GM08714 (cell line): ENCODE measurements around the gene SMAD6.
A peak's percentile ranks its signal among the peaks of the same experiment; 100 is the strongest.
"Not testable (repeated sequence)": the region's sequence is repeated elsewhere in the genome, so short reads cannot be mapped to it uniquely, and the experiment has no call there.

Experiments
- H3K4me3 ChIP-seq: fragments of 200-500 bp; sonication (Bioruptor generic); 2 replicates; pipeline ENCODE4 v1.5.1; 2014; ENCODE audit warnings: mild to moderate bottlenecking, low read length, inconsistent platforms
- ZNF274 ChIP-seq: IDR thresholded peaks from 2 replicates; pipeline ENCODE4 v1.6.1; 2012; ENCODE audit warnings: mild to moderate bottlenecking, low read depth, low read length

SMAD6 gene

DNA sequence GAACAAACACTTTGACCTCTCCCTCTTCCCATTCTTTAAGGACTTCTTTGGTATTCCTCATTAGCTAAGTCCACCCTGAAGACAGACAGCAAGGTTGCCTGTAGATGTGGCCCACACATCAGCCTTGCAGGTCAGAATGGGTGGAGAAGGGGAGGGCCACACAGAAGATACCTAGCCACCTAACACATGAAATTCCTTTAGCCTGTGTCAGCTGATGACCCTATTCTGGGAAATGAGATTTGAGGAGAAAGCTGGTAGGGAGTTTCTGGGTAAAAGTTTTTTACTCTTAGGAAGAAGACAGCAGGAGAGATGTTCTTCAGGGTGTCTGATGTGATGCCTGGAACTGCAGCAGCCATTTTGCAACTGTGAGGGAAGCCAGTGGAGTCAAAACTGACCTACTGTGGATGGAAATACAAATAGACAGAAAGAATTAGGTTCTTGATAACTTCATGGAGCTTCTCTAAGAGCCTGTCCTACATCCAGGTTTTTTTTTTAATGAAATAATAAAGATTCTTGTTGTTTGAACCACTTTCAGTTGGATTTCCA lies 17.8 kb upstream of the SMAD6 start:
- no peak overlapping the region for H3K4me3 ChIP-seq
- TF ChIP-seq ZNF274, result no peak

DNA sequence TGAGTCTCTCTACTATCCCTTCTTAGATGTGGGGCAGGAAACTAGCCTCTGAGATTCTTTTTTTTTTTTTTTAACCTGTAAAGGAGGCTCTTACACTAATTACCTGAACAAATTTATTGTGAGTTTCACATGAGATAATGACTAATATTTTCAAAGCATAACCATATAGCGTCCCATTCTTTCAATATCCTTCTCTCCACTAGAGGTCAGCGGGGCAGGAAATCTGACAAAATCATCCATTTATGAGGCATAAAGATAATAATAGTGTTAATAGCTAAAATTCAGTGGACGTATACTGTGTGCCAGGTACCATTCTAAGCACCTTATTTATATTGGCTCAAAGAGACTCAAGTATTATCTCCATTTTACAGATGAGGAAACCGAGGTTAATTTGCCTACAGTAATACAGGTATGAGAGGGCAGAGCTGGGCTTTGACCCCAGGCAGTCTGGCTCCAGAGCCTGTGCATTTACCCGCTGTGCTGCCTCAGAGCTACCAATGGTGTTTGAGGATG lies 16.3 kb upstream of the SMAD6 start:
- no peak for TF ChIP-seq ZNF274

GRCh38 chr15:66690912-66691311 lies 11.1 kb upstream of the SMAD6 start:
- not testable (repeated sequence) for H3K4me3 ChIP-seq

More for the DNA sequence above, 16.3 kb upstream of the SMAD6 start:
- H3K4me3 ChIP-seq, result no peak overlapping the region

GRCh38 chr15:66691727-66692126 lies 10.3 kb upstream of the SMAD6 start:
- no peak for TF ChIP-seq ZNF274
- no peak overlapping the region for H3K4me3 ChIP-seq

GRCh38 chr15:66692391-66692790 lies 9.6 kb upstream of the SMAD6 start:
- H3K4me3 ChIP-seq, result no peak overlapping the region
- TF ChIP-seq ZNF274, result no peak

DNA sequence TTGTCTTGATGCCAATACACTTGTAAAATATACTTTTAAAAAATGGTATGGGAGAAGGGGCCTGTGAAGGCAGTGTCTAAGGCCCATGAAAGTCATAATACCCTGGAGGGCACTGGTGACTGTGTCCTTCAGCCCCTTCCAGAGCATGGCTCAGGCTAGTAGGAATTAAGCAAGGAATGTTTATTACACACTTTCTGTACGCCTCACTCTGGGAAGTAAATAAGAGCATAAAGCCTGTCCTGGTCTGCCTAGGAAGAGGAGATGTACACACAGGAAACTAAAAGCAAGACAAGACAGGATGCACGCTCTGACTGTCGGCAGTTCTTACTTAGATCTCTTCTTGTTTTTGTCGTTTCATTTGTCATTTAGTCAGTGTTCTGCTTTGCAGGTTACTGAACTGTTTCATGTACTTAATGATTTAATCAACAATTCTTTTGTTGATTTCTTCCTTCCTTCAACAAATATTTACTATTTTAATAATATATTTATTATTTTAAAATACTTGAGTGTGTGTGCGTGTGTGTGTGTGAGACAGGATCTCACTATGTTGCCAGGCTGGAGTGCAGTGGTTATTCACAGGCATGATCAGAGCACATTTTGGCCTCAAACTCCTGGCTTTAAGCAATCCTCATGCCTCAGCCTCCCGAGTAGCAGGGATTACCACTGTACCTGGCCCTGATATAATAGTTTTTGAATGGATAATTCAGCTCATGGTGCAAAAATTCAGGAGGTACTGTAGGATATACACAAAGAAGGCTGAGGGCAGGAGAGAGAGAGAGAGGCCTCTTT lies 9.0 kb upstream of the SMAD6 start:
- TF ChIP-seq ZNF274, result no peak

GRCh38 chr15:66696770-66697169 lies 5.3 kb upstream of the SMAD6 start:
- H3K4me3 ChIP-seq, result no peak overlapping the region
- no peak for TF ChIP-seq ZNF274

More for the DNA sequence above, 9.0 kb upstream of the SMAD6 start:
- H3K4me3 ChIP-seq, result no peak overlapping the region

DNA sequence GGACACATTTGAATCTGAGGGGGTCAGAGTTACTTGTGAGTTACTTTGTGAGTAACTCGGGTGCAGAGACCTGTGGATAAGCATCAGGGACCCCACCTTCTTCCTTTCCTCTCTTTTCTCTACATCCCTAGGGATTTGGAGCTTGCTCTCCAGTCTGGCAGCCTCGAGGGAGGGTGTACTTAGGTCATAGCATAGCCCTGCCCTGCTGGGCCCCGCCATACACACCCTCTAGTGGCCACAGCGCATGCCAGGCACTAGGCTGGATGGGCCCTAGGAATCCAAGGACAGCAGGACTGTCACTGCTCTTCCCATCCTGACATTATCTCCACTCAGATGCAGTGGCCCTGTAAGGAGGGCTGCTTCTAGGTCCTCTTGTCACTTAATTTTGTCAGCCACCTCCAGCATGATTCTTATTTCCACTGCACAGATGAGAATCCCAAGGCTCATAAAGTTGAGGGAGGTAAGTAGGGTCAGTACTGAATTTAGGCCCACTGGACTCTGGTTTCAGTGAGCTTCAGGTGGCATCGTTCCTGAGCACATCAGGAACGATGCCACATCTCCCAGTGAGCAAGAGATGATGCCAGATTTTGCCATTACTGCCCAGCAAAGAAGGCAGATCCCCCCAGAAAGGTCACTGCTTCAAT lies 3.6 kb upstream of the SMAD6 start:
- TF ChIP-seq ZNF274, result no peak
- H3K4me3 ChIP-seq, result no peak overlapping the region

GRCh38 chr15:66698971-66699370 lies 3.1 kb upstream of the SMAD6 start:
- no peak for TF ChIP-seq ZNF274

GRCh38 chr15:66700412-66700801 lies 1.6 kb upstream of the SMAD6 start:
- no peak for TF ChIP-seq ZNF274
- H3K4me3 ChIP-seq, result peak overlapping the region; percentile 73

More at GRCh38 chr15:66698971-66699370, 3.1 kb upstream of the SMAD6 start:
- no peak overlapping the region for H3K4me3 ChIP-seq

DNA sequence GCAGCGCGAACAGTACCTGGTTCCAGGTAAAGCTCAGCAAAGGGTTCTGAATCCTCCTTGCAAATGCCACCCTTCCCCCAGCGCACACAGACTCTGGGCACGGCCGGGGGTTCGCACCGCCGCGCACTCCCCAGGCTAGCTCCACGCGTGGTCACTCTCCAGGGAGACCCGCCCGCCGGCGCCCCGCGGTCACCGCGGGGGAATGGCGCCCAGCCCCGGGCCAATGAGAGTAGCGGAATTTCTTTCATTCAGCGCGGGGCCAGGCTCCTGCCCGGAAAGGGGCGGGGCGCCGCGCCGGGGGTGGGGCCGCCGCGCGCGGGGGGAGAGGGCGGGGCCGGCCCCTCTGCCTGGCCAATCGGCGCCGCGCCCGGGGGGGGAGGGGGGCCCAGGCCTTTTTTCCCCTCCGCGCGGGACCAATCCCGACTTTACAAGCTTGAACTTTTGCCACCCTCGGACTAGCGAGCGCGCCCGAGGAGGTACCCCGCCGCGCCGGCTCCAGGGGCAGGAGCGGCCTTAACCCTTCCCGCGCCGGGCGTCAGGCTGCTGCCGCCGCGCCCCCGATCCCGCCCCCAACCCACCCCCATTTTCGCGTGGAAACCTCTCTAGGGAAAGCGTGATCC lies 1.1 kb upstream of the SMAD6 start:
- H3K4me3 ChIP-seq, result peak overlapping the region; percentile 73
- no peak for TF ChIP-seq ZNF274

- H3K4me3 ChIP-seq, result peak overlapping the region; percentile 67
- TF ChIP-seq ZNF274, result no peak
Observed at GRCh38 chr15:66701422-66702034, 508 bp upstream of the SMAD6 start.

DNA sequence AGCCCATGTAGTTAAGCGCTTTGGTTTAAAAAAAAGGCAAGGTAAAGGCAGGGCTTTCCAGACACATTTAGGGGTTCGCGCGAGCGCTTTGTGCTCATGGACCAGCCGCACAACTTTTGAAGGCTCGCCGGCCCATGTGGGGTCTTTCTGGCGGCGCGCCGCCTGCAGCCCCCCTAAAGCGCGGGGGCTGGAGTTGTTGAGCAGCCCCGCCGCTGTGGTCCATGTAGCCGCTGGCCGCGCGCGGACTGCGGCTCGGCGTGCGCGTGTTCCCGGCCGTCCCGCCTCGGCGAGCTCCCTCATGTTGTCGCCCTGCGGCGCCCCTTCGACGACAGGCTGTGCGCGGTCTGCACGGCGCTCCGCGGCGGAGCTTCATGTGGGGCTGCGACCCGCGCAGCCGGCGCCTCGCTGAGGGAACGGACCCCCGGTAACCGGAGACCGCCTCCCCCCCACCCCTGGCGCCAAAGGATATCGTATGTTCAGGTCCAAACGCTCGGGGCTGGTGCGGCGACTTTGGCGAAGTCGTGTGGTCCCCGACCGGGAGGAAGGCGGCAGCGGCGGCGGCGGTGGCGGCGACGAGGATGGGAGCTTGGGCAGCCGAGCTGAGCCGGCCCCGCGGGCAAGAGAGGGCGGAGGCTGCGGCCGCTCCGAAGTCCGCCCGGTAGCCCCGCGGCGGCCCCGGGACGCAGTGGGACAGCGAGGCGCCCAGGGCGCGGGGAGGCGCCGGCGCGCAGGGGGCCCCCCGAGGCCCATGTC lies 927 bp downstream of the SMAD6 start:
- TF ChIP-seq ZNF274, result no peak

GRCh38 chr15:66703540-66703941 lies 1.5 kb downstream of the SMAD6 start:
- no peak for TF ChIP-seq ZNF274
- peak overlapping the region; percentile 37; the same call in 1 of the 2 replicates for H3K4me3 ChIP-seq

More for the DNA sequence above, 927 bp downstream of the SMAD6 start:
- peak overlapping the region; percentile 67 for H3K4me3 ChIP-seq
